NCI-H345 (cell line): ENCODE data around the gene SOX13.
A peak's percentile ranks its signal among the peaks of the same experiment; 100 is the strongest.

Source experiments
- DNase-seq: peaks from one replicate; lab custom pipeline; 2025; lab: John Stamatoyannopoulos, UW

The SOX13 gene

GRCh38 chr1:204107892-204108291 lies 35.0 kb downstream of the SOX13 start:
- no peak for DNase-seq

GRCh38 chr1:204108312-204109141 lies 35.6 kb downstream of the SOX13 start:
- peak; percentile 94 for DNase-seq

- no peak for DNase-seq
Observed at GRCh38 chr1:204110894-204111633, 38.1 kb downstream of the SOX13 start.

- no peak for DNase-seq
Observed at GRCh38 chr1:204112876-204113730, 40.2 kb downstream of the SOX13 start.

GRCh38 chr1:204113896-204114295 lies 41.0 kb downstream of the SOX13 start:
- no peak for DNase-seq

GRCh38 chr1:204114606-204115005 lies 41.7 kb downstream of the SOX13 start:
- no peak for DNase-seq

- DNase-seq = no peak
Observed at GRCh38 chr1:204115116-204115515, 42.2 kb downstream of the SOX13 start.

- DNase-seq = no peak
Observed at GRCh38 chr1:204116539-204116938, 43.6 kb downstream of the SOX13 start.

- no peak for DNase-seq
Observed at GRCh38 chr1:204121840-204122555, 49.1 kb downstream of the SOX13 start.

- DNase-seq = no peak
Observed at GRCh38 chr1:204123376-204123775, 50.5 kb downstream of the SOX13 start.

GRCh38 chr1:204124639-204125038 lies 51.7 kb downstream of the SOX13 start:
- DNase-seq = no peak

GRCh38 chr1:204125759-204126351 lies 52.9 kb downstream of the SOX13 start:
- no peak for DNase-seq

- DNase-seq = no peak
Observed at GRCh38 chr1:204126386-204126785, 53.5 kb downstream of the SOX13 start.

- no peak for DNase-seq
Observed at GRCh38 chr1:204126956-204127355, 54.0 kb downstream of the SOX13 start.

GRCh38 chr1:204127597-204128242 lies 54.8 kb downstream of the SOX13 start:
- DNase-seq = peak; percentile 67

GRCh38 chr1:204128464-204128963 lies 55.6 kb downstream of the SOX13 start:
- DNase-seq = no peak

GRCh38 chr1:204128964-204129896 lies 56.3 kb downstream of the SOX13 start:
- DNase-seq = peak; percentile 76

- peak; percentile 29 for DNase-seq
Observed at GRCh38 chr1:204130178-204130577, 57.3 kb downstream of the SOX13 start.
